HepG2 (cell line): Measurements from ENCODE around the gene SHTN1. TPM values are rescaled to one million over a fixed set of nuclear protein-coding genes. Genes with fewer than 3 reads are reported as not detected.

ENCODE experiments used
- ATAC-seq: fragments of 200-7000 bp; cut with Tn5 transposase; 3 replicates; pipeline ENCODE4 v1.9.1; 2020; ENCODE audit warnings: mild to moderate bottlenecking, moderate library complexity
- BruUV-seq: library from RNA; stranded (reverse); fragments of 400-500 nt; replicated peaks from 2 replicates; lab custom pipeline; 2021; lab: Mats Ljungman, UMichigan
- CTCF ChIA-PET: fragments of 300-600 bp; formaldehyde crosslinking; extraction: SDS; loops from one replicate; lab custom pipeline; 2021; ENCODE audit warnings: low total read pairs, inconsistent platforms, low intra/inter-chr PET ratio; lab: Yijun Ruan, JAX
- POLR2A ChIA-PET: fragments of 350-600 bp; sonication (Branson Sonifier 250); formaldehyde crosslinking; loops from one replicate; lab custom pipeline; 2020; ENCODE audit warnings: antibody characterized with exemption, inconsistent platforms; lab: Yijun Ruan, JAX
- DNase-seq: peaks from one replicate; pipeline ENCODE4 v3.0.0-alpha.2; 2015; ENCODE audit warnings: low spot score
- FAIRE-seq: peaks from 3 replicates; lab custom pipeline; 2011; peaks lifted over from hg19 to GRCh38; lab: Jason Lieb, UNC
- H2AFZ ChIP-seq: one replicate; pipeline ENCODE4 v1.6.1; 2011; ENCODE audit warnings: low read length, inconsistent platforms
- H3K27ac ChIP-seq: fragments of 300-600 bp; 3 replicates; pipeline ENCODE4 v1.8.0; 2011; ENCODE audit warnings: mixed run types, mild to moderate bottlenecking, mixed read lengths, low read length, inconsistent platforms; ENCODE audit not compliant: insufficient read depth; ENCODE audit errors: extremely low read length
- H3K27me3 ChIP-seq, 2 experiments: fragments of 200-600 bp in 1 of 2; 2 replicates in 1 of 2; 3 replicates in 1 of 2; pipeline versions ENCODE4 v1.6.0 to v1.8.0; 2011; ENCODE audit warnings: low read length in 2 of 2, mild to moderate bottlenecking in 2 of 2, moderate library complexity in 2 of 2, inconsistent platforms in 1 of 2; ENCODE audit not compliant: insufficient read depth in 2 of 2, control insufficient read depth in 1 of 2
- H3K36me3 ChIP-seq, 2 experiments: fragments of 200-600 bp in 1 of 2; replicated peaks in 1 of 2; 2 replicates in 1 of 2; 3 replicates in 1 of 2; pipeline versions ENCODE4 v1.5.1 to v1.8.0; 2011; ENCODE audit warnings: low read length in 2 of 2, inconsistent platforms in 1 of 2; ENCODE audit not compliant: insufficient read depth in 2 of 2, control insufficient read depth in 1 of 2
- H3K4me1 ChIP-seq: 2 replicates; pipeline ENCODE4 v1.5.1; 2012; ENCODE audit warnings: low read length, inconsistent platforms; ENCODE audit not compliant: insufficient read depth
- H3K4me2 ChIP-seq: 2 replicates; pipeline ENCODE4 v1.6.0; 2011; ENCODE audit warnings: low read depth, low read length, inconsistent platforms
- H3K4me3 ChIP-seq, 3 experiments: fragments of 200-600 bp in 1 of 3; sonication (generic), shearing (Covaris generic) in 1 of 3; replicated peaks in 1 of 3; 2 replicates each; pipeline ENCODE4 v1.5.1; 2011 to 2016; ENCODE audit warnings: low read length in 3 of 3, inconsistent platforms in 2 of 3, low read depth in 2 of 3, mild to moderate bottlenecking in 2 of 3, control low read depth in 1 of 3, mixed read lengths in 1 of 3; ENCODE audit not compliant: insufficient read depth in 1 of 3
- H3K79me2 ChIP-seq: one replicate; pipeline ENCODE4 v1.6.1; 2011; ENCODE audit warnings: low read length, inconsistent platforms; ENCODE audit not compliant: insufficient read depth
- H3K9ac ChIP-seq: 2 replicates; pipeline ENCODE4 v1.6.0; 2011; ENCODE audit warnings: mild to moderate bottlenecking, low read depth, low read length, inconsistent platforms; ENCODE audit not compliant: insufficient read depth
- H3K9me3 ChIP-seq: 2 replicates; pipeline ENCODE4 v1.5.1; 2012; ENCODE audit warnings: mild to moderate bottlenecking, low read length
- H4K20me1 ChIP-seq: 2 replicates; pipeline ENCODE4 v1.6.0; 2011; ENCODE audit warnings: inconsistent platforms, mild to moderate bottlenecking, low read length, moderate library complexity; ENCODE audit not compliant: insufficient read depth
- HBP1 ChIP-seq: IDR thresholded peaks from 2 replicates; pipeline ENCODE4 v1.6.1; 2016; ENCODE audit warnings: low read depth, control low read depth
- RCOR2 ChIP-seq: IDR thresholded peaks from 2 replicates; pipeline ENCODE4 v1.6.1; 2016; ENCODE audit warnings: missing biosample characterization, missing genetic modification reagents
- SAP130 ChIP-seq: IDR thresholded peaks from 2 replicates; pipeline ENCODE4 v1.6.1; 2016; ENCODE audit warnings: low read depth
- SMC3 ChIP-seq: IDR thresholded peaks from 2 replicates; pipeline ENCODE4 v1.6.1; 2011; ENCODE audit warnings: low read length, improper control_type of control experiment
- U2AF2 ChIP-seq: fragments of 200-400 bp; formaldehyde crosslinking; IDR thresholded peaks from 2 replicates; pipeline ENCODE4 v1.6.1; 2017; ENCODE audit warnings: low read depth, mild to moderate bottlenecking, low read length
- ZBTB14 ChIP-seq: sonication (generic); formaldehyde crosslinking; IDR thresholded peaks from 2 replicates; pipeline ENCODE4 v1.4.0; 2020; ENCODE audit warnings: missing genetic modification reagents
- ZNF773 ChIP-seq: sonication (generic); formaldehyde crosslinking; IDR thresholded peaks from 2 replicates; pipeline ENCODE4 v1.4.0; 2020; ENCODE audit warnings: missing genetic modification reagents, borderline replicate concordance
- ZNF878 ChIP-seq: sonication (generic); formaldehyde crosslinking; IDR thresholded peaks from 2 replicates; pipeline ENCODE4 v1.8.1; 2023; ENCODE audit warnings: mild to moderate bottlenecking, missing genetic modification reagents, moderate library complexity
- WGBS: methylation state at CpG from one replicate; pipeline ENCODE4 v1.1.6; 2017; ENCODE audit warnings: low lambda C conversion rate; 5-methylcytosine and 5-hydroxymethylcytosine counted together
- in situ Hi-C: cut with HindIII; loops from 2 replicates; pipeline ENCODE4 v1.10.0; 2017; ENCODE audit warnings: low pct_unique_long_range_greater_than_20kb; ENCODE audit not compliant: extremely low pct_ligation_motif_present
- intact Hi-C: fragments of 100-400 bp; cut with micrococcal nuclease; formaldehyde crosslinking; loops from one replicate; pipeline ENCODE4 v1.10.0; 2022; ENCODE audit not compliant: unreplicated experiment
- polyA plus RNA-seq, 8 experiments: library from polyadenylated mRNA; depleted of rRNA in 3 of 8; stranded (reverse) in 7 of 8; unstranded in 1 of 8; fragments of >200 nt; fragmentation: Illumina TruSeq in 4 of 8; extraction: Trizol in 4 of 8; gene quantifications; 2 replicates each; pipeline versions ENCODE4 v1.2.1 to v1.2.3, GENCODE V29; 2011 to 2016; ENCODE audit warnings: low read depth in 4 of 8, missing spikeins in 1 of 8, mixed read lengths in 1 of 8; ENCODE audit not compliant: insufficient read depth in 1 of 8
- total RNA-seq, 5 experiments: library from RNA; depleted of rRNA; stranded (reverse); fragments of >200 nt; fragmentation: Illumina TruSeq; extraction: Trizol; gene quantifications; 2 replicates each; pipeline ENCODE4 v1.2.3, GENCODE V29; 2016; ENCODE audit warnings: low read depth in 1 of 5

SHTN1 gene
- total and polyA plus RNA-seq, 2 of the 13 experiments (the other 11 are each of a cell fraction or from before 2014, with no cell fraction given), result 11.3 to 15.6 TPM

- ChIA-PET POLR2A (no interaction called here), CTCF (no interaction called here)
- intact Hi-C loops, result no loop called here
- H3K4me1 ChIP-seq, result no peaks in the 10 kb centered on the region; the same call in 1 of the 2 replicates
- no peaks in the 10 kb centered on the region for H4K20me1 ChIP-seq
- WGBS, result 0% methylated on average over 1 of the region's 1 CpG
- no peaks in the 10 kb centered on the region for H3K79me2 ChIP-seq
- in situ Hi-C loops, result no loop called here
- no peak overlapping the region for H3K9ac ChIP-seq
- H3K27ac ChIP-seq, result no peak overlapping the region
- ATAC-seq, result no peak
- TF ChIP-seq RCOR2 (CRISPR knock-in tag) (no peak), ZNF773 (no peak), ZBTB14 (CRISPR knock-in tag) (no peak), SAP130 (no peak), SMC3 (no peak), HBP1 (CRISPR knock-in tag) (no peak), U2AF2 (no peak), ZNF878 (no peak)
- TF ChIP-seq, all 625 proteins: peak for 0
- no TSS peak for BruUV-seq
- H3K36me3 ChIP-seq, result no peaks in the 10 kb centered on the region
- H3K9me3 ChIP-seq, result no peaks in the 10 kb centered on the region
- no peak for FAIRE-seq
- H3K4me3 ChIP-seq, result no peak overlapping the region
- peaks cover 0 to 36% of the 10 kb centered on the region in 2 experiments; a peak in 2 of 5 replicates for H3K27me3 ChIP-seq
- DNase-seq, result no peak
- H2AFZ ChIP-seq, result no peak overlapping the region
- H3K4me2 ChIP-seq, result no peak overlapping the region
Observed at GRCh38 chr10:116852246-116852645, 152.7 kb downstream of the SHTN1 start.
